Measurements from ENCODE around the gene SENP7.

- TF ChIP-seq, protein P1, sequence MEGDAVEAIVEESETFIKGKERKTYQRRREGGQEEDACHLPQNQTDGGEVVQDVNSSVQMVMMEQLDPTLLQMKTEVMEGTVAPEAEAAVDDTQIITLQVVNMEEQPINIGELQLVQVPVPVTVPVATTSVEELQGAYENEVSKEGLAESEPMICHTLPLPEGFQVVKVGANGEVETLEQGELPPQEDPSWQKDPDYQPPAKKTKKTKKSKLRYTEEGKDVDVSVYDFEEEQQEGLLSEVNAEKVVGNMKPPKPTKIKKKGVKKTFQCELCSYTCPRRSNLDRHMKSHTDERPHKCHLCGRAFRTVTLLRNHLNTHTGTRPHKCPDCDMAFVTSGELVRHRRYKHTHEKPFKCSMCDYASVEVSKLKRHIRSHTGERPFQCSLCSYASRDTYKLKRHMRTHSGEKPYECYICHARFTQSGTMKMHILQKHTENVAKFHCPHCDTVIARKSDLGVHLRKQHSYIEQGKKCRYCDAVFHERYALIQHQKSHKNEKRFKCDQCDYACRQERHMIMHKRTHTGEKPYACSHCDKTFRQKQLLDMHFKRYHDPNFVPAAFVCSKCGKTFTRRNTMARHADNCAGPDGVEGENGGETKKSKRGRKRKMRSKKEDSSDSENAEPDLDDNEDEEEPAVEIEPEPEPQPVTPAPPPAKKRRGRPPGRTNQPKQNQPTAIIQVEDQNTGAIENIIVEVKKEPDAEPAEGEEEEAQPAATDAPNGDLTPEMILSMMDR (conservative IDR thresholded peaks at IDR 0.05), result no peak
- TF ChIP-seq EZH2 (IDR thresholded peaks at IDR 0.05; ENCODE audit: low read depth), result no peak
Measured at GRCh38 chr3:101310978-101311375, 202.0 kb downstream of the SENP7 start.

Measured in PC-9 (cell line).